NCI-H2227 treated with DMSO at 0.1 percent for 48 hours (cell line): Measurements from ENCODE around the gene ZNF12.

Source experiments
- DNase-seq: peaks from one replicate; lab custom pipeline; 2025; lab: John Stamatoyannopoulos, UW

Gene ZNF12

DNA sequence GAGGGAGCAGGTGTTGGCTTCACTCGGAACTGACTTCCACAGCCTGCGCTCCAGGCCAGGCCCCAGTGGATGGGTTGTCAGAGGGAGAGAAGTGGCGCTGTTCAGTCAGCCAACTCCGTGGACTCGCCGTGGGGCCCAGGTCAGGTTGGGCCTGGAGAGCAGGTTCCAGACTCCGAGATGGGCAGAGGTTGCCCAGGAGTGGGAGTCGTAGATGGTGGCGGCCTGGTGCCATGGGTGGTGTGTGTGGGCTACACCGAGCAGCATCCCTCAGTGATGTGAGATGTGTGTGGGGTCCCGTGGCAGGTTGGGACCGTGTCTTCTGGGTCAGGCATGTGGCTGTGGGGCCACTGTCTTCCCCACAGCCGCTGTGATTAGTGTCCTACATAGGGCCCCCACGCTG lies 59.2 kb downstream of the ZNF12 start:
- DNase-seq = no peak

GRCh38 chr7:6647080-6647479 lies 59.7 kb downstream of the ZNF12 start:
- DNase-seq = no peak

DNA sequence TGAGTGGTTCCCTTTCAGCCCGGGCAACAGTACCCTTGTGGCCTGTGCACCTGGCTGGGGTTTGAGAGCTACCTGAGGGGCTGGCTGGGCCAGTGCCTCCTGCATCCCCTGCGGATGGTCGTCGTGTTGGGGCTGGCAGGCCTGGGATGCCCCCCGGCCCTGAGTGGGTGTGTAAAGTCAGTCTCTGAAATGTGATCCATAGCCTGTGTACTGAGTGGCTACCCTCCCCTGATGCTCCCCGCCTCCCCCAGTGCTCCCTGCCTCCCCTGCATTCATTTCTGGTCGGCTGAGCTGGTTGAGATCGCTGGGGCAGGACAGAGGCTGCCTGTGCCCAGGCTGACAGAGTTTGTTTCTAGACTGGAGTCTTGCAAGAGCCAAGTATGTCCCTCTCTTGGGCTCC lies 60.3 kb downstream of the ZNF12 start:
- no peak for DNase-seq

DNA sequence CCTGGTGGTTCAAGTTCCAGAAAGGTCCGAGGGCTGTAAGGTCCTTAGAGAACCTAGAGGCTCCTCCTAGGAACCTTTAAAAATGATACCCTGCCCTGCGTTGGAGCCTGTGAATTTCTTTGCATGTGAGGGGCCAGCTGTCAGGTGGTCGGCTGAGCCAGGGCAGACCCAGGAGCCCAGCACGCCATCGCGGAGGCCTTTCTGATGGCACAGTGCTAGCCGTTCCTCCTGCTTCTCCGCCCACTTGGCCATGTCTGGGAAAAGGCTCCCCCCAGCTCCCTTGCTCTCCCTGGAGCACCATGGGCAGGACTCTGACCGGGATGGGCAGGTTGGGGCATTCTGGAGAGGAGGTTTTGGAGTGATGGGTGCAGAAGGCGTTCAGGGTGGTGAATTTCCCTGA lies 62.0 kb downstream of the ZNF12 start:
- no peak for DNase-seq

GRCh38 chr7:6643915-6644625 lies 62.7 kb downstream of the ZNF12 start:
- no peak for DNase-seq

DNA sequence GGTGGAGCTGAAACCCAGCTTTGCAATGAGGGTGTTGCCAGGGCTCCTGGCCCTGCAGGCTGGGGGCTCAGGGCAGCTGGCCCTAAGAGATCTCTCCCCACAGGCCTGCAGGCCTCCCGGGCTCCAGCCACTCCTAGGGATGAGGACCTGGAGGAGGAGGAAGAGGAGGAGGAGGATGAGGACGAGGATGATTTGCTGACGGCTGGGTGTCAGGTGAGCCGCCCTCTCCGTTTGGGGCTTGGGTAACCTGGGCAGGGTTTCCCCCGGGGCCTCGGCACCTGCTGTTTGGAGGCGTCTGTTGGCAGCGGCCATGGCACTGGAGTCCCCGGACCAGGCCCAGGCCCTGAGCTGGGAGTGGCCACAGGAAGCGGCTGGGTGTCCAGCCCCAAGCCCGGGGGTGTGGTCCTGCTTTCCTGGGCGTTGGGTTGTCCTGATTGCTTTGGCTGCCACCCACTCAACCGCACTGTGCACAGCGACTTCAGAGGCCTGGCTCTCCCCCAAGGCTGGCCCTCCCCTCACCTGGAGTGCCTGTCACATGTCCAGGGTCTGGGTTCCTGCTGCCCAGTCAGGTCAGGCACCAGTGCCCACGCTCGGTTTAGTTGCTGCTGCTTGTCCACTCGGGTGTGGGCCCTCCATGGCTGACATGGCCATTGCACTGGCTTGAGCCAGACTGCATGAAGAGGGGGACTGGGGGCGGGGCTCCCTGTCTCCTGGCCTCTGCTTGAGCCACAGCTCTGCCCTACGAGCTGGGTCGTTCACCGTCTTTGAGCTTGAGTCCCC lies 63.7 kb downstream of the ZNF12 start:
- no peak for DNase-seq

- no peak for DNase-seq
These were observed 64.4 kb downstream of the ZNF12 start for GRCh38 chr7:6642239-6642839.

- no peak for DNase-seq
These were observed 65.3 kb downstream of the ZNF12 start for GRCh38 chr7:6641305-6642035.

DNA sequence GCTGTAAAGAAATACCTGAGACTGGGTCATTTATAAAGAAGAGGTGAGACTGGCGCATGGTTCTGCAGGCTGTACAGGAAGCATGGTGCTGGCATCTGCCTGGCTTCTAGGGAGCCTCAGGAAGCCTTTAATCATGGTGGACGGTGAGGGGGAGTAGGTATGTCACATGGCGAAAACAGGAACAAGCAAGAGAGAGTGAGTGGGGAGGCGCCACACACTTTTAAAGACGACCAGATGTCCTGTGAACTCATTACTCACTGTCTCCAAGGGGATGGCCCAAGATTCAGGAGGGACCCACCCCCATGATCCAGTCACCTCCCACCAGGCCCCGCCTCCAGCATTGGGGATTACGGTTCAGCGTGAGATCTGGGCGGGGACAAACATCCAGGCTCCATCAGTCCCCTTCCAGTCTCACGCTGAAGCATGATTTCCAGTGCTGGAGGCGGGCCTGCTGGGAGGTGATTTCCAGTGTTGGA lies 66.5 kb downstream of the ZNF12 start:
- no peak for DNase-seq

GRCh38 chr7:6639627-6640026 lies 67.1 kb downstream of the ZNF12 start:
- no peak for DNase-seq

DNA sequence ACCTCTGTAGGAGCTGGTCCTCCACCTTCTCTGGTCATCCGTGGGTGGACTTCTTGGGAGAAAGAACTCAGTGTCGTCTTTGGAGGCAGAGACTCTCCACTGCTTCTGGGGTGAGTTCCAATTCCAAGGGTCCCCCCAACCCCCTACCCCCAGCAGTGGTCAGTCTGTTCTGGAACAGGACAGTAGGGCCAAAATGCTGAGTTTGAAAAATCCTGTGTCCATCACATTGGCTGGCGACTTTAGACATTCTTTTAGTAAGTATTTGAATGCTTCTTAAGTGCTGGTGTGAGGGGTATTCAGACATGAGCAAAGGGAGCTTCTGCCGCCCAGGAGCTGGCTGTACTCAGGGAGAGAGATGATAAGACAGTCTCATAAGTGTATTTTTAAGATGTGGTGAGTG lies 67.7 kb downstream of the ZNF12 start:
- no peak for DNase-seq
